Spleen (tissue), 7 donors: ENCODE measurements around the gene SPACA5B.

Experiments
- POLR2A ChIP-seq, 3 donors: fragments of 450-650 bp; IDR thresholded peaks; one replicate each; pipeline ENCODE4 v1.5.1; 2017; ENCODE audit warnings: antibody characterized with exemption in 3 of 3, mild to moderate bottlenecking in 1 of 3
- TF ChIP-seq, protein P1 (sequence below), 11 experiments: fragments of 200-600 bp in 7 of 11; fragments of 450-650 bp in 4 of 11; sonication (generic) in 4 of 11; IDR thresholded peaks in 8 of 11; conservative IDR thresholded peaks in 3 of 11; 1 replicate in 7 of 11; 2 replicates in 4 of 11; pipeline versions ENCODE4 v1.4.0 to v1.8.0; 2016 to 2021; ENCODE audit warnings: antibody characterized with exemption in 11 of 11, inconsistent platforms in 4 of 11, mild to moderate bottlenecking in 1 of 11
- donor health status: DM: no; HTN: no; CAD: no; lungs with moderate emphysema.
- donor health status: DM: no; HTN: no; CAD: no.
- donor health status: DM: no; HTN: no; CAD: no.

GRCh38 chrX:48154796-48155195, 24.4 kb downstream of the SPACA5B start:
- TF ChIP-seq, protein P1, sequence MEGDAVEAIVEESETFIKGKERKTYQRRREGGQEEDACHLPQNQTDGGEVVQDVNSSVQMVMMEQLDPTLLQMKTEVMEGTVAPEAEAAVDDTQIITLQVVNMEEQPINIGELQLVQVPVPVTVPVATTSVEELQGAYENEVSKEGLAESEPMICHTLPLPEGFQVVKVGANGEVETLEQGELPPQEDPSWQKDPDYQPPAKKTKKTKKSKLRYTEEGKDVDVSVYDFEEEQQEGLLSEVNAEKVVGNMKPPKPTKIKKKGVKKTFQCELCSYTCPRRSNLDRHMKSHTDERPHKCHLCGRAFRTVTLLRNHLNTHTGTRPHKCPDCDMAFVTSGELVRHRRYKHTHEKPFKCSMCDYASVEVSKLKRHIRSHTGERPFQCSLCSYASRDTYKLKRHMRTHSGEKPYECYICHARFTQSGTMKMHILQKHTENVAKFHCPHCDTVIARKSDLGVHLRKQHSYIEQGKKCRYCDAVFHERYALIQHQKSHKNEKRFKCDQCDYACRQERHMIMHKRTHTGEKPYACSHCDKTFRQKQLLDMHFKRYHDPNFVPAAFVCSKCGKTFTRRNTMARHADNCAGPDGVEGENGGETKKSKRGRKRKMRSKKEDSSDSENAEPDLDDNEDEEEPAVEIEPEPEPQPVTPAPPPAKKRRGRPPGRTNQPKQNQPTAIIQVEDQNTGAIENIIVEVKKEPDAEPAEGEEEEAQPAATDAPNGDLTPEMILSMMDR (IDR thresholded peaks at IDR 0.05 in 8 of 11, conservative IDR thresholded peaks at IDR 0.05 in 3 of 11), result no peak
- TF ChIP-seq POLR2A (IDR thresholded peaks at IDR 0.05), result no peak
